Amniotic epithelial cell (primary cell): ENCODE results near the gene ADAMTS3.
A peak's percentile ranks its signal among the peaks of the same experiment; 100 is the strongest.
"Not testable (repeated sequence)": the region's sequence is repeated elsewhere in the genome, so short reads cannot be mapped to it uniquely, and the experiment has no call there.

Experiments
- DNase-seq: peaks from one replicate; pipeline ENCODE4 v3.0.0-alpha.2; 2010; ENCODE audit warnings: low read depth

ADAMTS3 gene

GRCh38 chr4:72553540-72554337 is 15.3 kb downstream of the ADAMTS3 start:
- peak; percentile 39 for DNase-seq

GRCh38 chr4:72552447-72552846 is 16.6 kb downstream of the ADAMTS3 start:
- no peak for DNase-seq

DNA sequence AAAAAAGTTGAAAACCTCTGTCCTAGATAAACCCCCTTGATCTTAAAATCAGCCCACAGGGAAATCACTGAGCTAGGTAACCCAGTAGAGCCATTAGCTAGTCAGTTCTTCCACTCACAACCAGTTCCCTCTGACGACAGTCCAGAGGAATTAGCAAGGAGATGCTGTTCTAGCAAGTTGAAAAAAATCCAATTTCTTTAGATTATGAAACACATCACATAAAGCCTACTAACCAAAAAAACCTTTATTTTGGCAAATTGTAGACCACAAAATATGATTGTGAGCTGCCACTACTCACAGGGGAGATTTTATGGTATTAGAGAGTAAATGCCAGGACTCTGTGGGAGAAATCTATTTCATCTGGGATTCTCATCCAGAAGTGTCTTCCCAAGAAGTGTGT is 22.6 kb downstream of the ADAMTS3 start:
- peak; percentile 30 for DNase-seq

DNA sequence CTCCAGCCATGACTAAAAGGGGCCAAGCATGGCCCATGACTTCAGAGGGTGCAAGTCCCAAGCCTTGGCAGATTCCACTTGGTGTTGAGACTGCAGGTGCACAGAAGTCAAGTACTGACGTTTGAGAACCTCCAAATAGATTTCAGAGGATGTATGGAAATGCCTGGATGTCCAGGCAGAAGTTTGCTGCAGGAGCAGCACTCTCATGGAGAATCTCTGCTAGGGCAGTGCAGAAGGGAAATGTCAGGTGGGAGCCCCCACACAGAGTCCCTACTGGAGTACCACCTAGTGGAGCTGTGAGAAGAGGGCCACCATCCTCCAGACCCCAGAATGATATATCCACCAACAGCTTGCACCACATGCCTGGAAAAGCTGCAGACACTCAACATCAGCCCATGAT is 28.3 kb downstream of the ADAMTS3 start:
- not testable (repeated sequence) for DNase-seq

- DNase-seq: no peak
Observed at GRCh38 chr4:72538006-72538405, 31.0 kb downstream of the ADAMTS3 start.

- DNase-seq: no peak
Observed at GRCh38 chr4:72536443-72536842, 32.6 kb downstream of the ADAMTS3 start.

GRCh38 chr4:72531768-72532290 is 37.2 kb downstream of the ADAMTS3 start:
- peak; percentile 10 for DNase-seq

DNA sequence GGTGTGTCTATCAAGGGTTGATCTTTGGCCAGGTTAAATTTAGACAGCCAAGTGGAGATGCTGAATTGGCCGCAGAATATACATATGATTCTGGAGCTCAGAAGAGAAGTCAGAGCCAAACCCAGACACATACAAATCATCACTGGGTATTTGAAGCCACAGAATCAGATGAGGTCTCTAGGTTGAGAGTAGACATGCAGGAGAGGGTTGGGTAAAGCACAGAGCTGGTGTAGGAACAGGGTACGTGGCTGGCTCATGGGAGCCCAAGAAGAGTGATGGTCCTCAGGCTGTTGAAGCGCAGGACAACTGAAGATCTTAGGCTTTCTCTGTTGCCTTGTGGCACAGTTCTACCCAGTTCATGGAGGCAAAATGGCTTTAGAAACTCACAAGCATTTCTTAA is 37.7 kb downstream of the ADAMTS3 start:
- DNase-seq: no peak

DNA sequence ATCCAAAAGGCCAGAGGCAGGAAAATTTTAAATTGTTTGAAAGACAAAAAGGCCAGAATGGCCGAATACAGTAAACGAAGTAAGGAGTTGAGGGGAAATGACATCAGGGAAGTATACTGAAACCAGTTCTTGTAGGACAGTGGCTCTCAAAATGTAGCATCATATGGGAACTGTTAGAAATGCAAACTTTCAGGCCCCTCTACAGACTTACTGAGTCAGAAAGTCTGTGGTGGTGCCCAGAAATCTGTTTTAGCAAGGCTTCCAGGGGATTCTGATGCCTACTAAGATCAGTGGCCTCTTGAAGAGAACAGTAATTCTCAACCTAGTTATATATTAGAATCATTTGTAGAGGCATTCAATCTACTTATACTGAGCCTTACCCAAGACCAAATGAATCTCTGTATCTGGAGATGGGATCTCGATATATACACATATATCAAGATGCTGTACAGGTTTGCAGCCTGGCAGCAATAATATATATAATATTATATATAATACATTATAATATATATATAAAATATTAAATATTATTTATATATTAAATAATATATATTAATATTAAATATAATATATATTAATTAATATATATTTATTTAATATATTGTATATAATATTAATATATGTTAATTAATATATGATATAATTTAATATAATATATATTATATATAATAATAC is 39.7 kb downstream of the ADAMTS3 start:
- no peak for DNase-seq

DNA sequence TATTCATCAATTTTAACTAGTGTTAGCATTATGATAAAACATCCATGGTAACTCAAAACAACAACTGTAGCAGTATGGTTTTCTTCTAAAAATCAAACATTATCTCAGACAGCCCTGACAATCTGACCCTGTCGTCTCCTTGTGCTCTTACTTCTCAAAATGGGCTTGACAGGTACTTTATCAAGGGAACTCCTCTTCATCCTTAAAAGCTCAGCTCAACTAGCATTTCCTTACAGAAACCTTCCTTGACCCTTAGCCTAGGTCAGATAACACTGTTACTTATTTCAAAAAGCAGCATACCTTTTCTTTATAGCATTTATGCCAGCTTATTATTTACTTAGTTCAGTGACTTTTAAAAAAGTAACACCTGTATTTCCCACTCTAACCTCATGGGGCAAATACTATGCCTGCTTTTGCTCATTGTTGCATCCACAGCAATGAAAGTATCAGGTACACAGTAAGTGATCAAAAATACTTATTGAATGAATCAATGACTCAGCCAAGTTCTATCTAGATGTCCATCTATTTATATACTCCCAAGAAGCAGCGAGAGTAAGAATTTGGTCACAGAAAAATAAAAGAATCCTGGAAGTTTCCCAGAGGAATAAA is 41.9 kb downstream of the ADAMTS3 start:
- no peak for DNase-seq

GRCh38 chr4:72525938-72526337 is 43.1 kb downstream of the ADAMTS3 start:
- DNase-seq: peak; percentile 86

- DNase-seq: no peak
Observed at GRCh38 chr4:72522440-72522839, 46.6 kb downstream of the ADAMTS3 start.

DNA sequence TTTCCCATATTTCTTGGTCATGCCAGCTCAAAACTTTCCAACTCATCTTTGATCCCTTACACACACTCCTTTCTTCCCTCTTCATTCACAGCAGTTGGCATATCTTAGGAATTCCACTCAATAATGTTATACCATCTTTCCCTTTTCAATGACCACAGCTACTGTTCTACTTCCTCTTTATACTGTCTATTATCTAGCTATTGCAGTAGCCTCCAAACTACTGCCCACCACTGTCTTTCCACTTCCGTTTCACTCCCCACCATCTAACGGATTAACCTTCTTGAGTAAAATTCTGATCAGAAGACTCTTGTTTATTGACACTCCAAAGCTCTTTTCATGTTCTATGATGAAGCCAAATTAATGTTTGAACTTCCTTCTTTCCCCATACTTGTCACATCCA is 55.8 kb downstream of the ADAMTS3 start:
- DNase-seq: no peak

- DNase-seq: no peak
Observed at GRCh38 chr4:72507860-72508419, 61.1 kb downstream of the ADAMTS3 start.

DNA sequence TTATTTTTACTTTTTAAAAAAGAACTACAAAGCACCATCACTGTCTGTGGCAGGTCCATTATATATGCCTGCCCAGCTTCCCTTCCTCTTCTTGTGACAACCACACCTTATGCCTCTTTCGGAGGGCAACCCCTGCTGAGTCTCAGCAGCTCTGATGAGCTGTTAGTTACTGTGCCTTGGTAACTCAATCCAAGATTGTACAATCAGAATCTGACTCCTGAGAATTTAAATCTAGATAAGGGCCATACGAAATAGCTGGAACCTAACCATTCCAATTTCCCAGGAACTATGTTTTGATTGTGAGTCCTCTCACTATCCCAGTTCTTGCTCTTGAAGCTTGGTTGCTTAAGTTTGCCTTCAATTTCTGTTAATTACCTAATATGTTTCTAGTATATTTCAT is 61.9 kb downstream of the ADAMTS3 start:
- peak; percentile 15 for DNase-seq

- peak; percentile 68 for DNase-seq
Observed at GRCh38 chr4:72505314-72505744, 63.7 kb downstream of the ADAMTS3 start.

GRCh38 chr4:72500214-72500613 is 68.8 kb downstream of the ADAMTS3 start:
- no peak for DNase-seq

DNA sequence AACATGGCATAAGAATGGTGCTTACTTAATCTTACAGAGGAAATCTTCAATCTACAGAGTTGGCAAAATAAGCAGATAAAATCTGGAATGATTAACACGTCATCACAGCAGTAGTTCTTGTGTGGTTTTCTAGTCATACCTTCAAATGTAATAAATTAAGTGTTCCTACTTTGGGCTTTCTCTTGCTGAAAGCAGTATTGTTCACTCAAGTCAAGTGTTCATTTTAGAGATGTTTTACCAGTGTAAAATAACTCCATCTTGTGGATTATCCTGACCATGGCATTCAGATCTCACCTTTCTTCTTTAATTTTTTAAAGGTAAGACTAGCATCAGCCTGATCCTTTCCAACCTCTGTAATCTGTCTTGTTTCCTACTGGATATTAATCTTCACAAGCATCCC is 72.9 kb downstream of the ADAMTS3 start:
- peak; percentile 70 for DNase-seq

DNA sequence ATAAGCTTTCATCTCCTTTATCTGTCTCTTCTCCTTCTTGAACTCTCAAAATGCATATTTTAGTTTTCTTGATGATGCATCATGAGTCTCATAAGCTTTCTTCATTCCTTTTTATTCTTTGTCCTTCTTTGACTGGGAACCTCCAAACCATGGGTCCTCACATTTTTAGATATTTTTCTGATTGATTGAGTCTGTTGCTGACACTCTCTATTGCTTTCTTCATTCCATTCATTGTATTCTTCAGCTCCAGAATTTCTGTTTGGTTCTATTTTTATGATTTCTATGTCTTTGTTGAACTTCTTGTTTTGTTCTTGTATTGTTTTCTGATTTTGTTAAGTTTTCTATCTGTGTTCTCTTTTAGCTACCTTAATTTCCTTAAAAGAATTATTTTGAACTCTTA is 74.9 kb downstream of the ADAMTS3 start:
- no peak for DNase-seq

GRCh38 chr4:72489267-72489666 is 79.8 kb downstream of the ADAMTS3 start:
- no peak for DNase-seq

- DNase-seq: no peak
Observed at GRCh38 chr4:72486991-72487390, 82.0 kb downstream of the ADAMTS3 start.

- DNase-seq: no peak
Observed at GRCh38 chr4:72484981-72485380, 84.0 kb downstream of the ADAMTS3 start.
